ENCODE data around the gene CHRNA4. TPM values are rescaled to one million over a fixed set of nuclear protein-coding genes. Genes with fewer than 3 reads are reported as not detected.

Gene CHRNA4
- total and polyA plus RNA-seq, 9 of the 15 experiments (the other 6 are each of a cell fraction or from before 2014, with no cell fraction given): not detected

GRCh38 chr20:63376283-63377250, 15.4 kb upstream of the CHRNA4 start:
- peaks cover 0 to 4% of the 10 kb centered on the region in 2 experiments; a peak in 2 of 5 replicates for H3K4me1 ChIP-seq (replicated peaks in 1 of 2; ENCODE audit: control insufficient read depth in 2 of 2, insufficient read depth in 2 of 2, low read length in 2 of 2)
- BruUV-seq (replicated peaks): no TSS peak
- ATAC-seq: no peak
- FAIRE-seq: no peak
- H3K4me3 ChIP-seq: no peak overlapping the region
- H3K9me3 ChIP-seq (replicated peaks; ENCODE audit: control insufficient read depth, insufficient read depth, low read depth, low read length): no peaks in the 10 kb centered on the region
- TF ChIP-seq PURB (CRISPR knock-in tag; IDR thresholded peaks at IDR 0.05; ENCODE audit: low read depth) (no peak), CTBP1 (IDR thresholded peaks at IDR 0.05; ENCODE audit: borderline replicate concordance) (no peak), ZNF586 (CRISPR knock-in tag; conservative IDR thresholded peaks at IDR 0.05) (no peak), KDM1A (IDR thresholded peaks at IDR 0.05) (no peak), COPS2 (conservative IDR thresholded peaks at IDR 0.05) (no peak), ZSCAN32 (CRISPR knock-in tag; IDR thresholded peaks at IDR 0.05) (no peak)
- TF ChIP-seq, protein P1, sequence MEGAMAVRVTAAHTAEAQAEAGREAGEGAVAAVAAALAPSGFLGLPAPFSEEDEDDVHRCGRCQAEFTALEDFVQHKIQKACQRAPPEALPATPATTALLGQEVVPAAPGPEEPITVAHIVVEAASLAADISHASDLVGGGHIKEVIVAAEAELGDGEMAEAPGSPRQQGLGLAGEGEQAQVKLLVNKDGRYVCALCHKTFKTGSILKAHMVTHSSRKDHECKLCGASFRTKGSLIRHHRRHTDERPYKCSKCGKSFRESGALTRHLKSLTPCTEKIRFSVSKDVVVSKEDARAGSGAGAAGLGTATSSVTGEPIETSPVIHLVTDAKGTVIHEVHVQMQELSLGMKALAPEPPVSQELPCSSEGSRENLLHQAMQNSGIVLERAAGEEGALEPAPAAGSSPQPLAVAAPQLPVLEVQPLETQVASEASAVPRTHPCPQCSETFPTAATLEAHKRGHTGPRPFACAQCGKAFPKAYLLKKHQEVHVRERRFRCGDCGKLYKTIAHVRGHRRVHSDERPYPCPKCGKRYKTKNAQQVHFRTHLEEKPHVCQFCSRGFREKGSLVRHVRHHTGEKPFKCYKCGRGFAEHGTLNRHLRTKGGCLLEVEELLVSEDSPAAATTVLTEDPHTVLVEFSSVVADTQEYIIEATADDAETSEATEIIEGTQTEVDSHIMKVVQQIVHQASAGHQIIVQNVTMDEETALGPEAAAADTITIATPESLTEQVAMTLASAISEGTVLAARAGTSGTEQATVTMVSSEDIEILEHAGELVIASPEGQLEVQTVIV (CRISPR knock-in tag; IDR thresholded peaks at IDR 0.05; ENCODE audit: borderline replicate concordance): no peak
- TF ChIP-seq, protein P2, sequence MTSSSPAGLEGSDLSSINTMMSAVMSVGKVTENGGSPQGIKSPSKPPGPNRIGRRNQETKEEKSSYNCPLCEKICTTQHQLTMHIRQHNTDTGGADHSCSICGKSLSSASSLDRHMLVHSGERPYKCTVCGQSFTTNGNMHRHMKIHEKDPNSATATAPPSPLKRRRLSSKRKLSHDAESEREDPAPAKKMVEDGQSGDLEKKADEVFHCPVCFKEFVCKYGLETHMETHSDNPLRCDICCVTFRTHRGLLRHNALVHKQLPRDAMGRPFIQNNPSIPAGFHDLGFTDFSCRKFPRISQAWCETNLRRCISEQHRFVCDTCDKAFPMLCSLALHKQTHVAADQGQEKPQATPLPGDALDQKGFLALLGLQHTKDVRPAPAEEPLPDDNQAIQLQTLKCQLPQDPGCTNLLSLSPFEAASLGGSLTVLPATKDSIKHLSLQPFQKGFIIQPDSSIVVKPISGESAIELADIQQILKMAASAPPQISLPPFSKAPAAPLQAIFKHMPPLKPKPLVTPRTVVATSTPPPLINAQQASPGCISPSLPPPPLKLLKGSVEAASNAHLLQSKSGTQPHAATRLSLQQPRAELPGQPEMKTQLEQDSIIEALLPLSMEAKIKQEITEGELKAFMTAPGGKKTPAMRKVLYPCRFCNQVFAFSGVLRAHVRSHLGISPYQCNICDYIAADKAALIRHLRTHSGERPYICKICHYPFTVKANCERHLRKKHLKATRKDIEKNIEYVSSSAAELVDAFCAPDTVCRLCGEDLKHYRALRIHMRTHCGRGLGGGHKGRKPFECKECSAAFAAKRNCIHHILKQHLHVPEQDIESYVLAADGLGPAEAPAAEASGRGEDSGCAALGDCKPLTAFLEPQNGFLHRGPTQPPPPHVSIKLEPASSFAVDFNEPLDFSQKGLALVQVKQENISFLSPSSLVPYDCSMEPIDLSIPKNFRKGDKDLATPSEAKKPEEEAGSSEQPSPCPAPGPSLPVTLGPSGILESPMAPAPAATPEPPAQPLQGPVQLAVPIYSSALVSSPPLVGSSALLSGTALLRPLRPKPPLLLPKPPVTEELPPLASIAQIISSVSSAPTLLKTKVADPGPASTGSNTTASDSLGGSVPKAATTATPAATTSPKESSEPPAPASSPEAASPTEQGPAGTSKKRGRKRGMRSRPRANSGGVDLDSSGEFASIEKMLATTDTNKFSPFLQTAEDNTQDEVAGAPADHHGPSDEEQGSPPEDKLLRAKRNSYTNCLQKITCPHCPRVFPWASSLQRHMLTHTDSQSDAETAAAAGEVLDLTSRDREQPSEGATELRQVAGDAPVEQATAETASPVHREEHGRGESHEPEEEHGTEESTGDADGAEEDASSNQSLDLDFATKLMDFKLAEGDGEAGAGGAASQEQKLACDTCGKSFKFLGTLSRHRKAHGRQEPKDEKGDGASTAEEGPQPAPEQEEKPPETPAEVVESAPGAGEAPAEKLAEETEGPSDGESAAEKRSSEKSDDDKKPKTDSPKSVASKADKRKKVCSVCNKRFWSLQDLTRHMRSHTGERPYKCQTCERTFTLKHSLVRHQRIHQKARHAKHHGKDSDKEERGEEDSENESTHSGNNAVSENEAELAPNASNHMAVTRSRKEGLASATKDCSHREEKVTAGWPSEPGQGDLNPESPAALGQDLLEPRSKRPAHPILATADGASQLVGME (CRISPR knock-in tag; IDR thresholded peaks at IDR 0.05): no peak
- no peak for DNase-seq (ENCODE audit: extremely low read depth in 1 of 4, low spot score in 3 of 4)
- 3% methylated on average over 30 of the region's 31 CpGs for WGBS (ENCODE audit: insufficient coverage, low coverage, missing lambda C conversion rate)
- POLR2A ChIA-PET: interaction anchor here (0.5 to 0.7 kb wide), 3 partner anchors 146 to 438 kb away, joined by 3 to 4 read pairs (median 3); no protein-coding TSS in a partner anchor
- no peaks in the 10 kb centered on the region for H3K79me2 ChIP-seq (ENCODE audit: control insufficient read depth, insufficient read depth, low read length)
- H3K9me1 ChIP-seq (ENCODE audit: control insufficient read depth, insufficient read depth, low read length): no peaks in the 10 kb centered on the region
- no peak overlapping the region for H3K4me2 ChIP-seq (ENCODE audit: insufficient read depth, low read length)
- H4K20me1 ChIP-seq (replicated peaks; ENCODE audit: control insufficient read depth, insufficient read depth, low read length): peaks cover 11% of the 10 kb centered on the region; the same call in 1 of the 2 replicates
- no peak overlapping the region for H2AFZ ChIP-seq (ENCODE audit: low read depth, low read length)
- no peak overlapping the region for H3K9ac ChIP-seq (ENCODE audit: insufficient read depth in 1 of 2, low read depth in 2 of 2, low read length in 2 of 2)
- in situ Hi-C loops (cut with MboI): no loop called here
- CTCF ChIA-PET (ENCODE audit: low intra/inter-chr PET ratio): no interaction called here
- intact Hi-C loops (cut with micrococcal nuclease): no loop called here
- no peaks in the 10 kb centered on the region for H3K36me3 ChIP-seq (ENCODE audit: control insufficient read depth, insufficient read depth, low read length)
- H3K27me3 ChIP-seq (ENCODE audit: control insufficient read depth in 2 of 2, insufficient read depth in 2 of 2, low read length in 2 of 2): peaks cover 6 to 70% of the 10 kb centered on the region in 2 experiments; a peak in 4 of 5 replicates
- no peak overlapping the region for H3K27ac ChIP-seq (ENCODE audit: extremely low read depth, low read depth, low read length)

Measured in K562 (cell line).